ENCODE results near the gene NR3C2.

GRCh38 chr4:148065075-148065474 lies 377.1 kb downstream of the NR3C2 start:
- TF ChIP-seq CTCF (IDR thresholded peaks at IDR 0.05) (no peak), POLR2AphosphoS5 (IDR thresholded peaks at IDR 0.05) (no peak), POLR2A (IDR thresholded peaks at IDR 0.05) (no peak)

Data from prostate gland (tissue), 2 donors.